GM19043 (cell line): Measurements from ENCODE around the gene KLHL1.

Experiments
- ATAC-seq: cut with Tn5 transposase; IDR thresholded peaks from one replicate; pipeline ENCODE4 v1.9.1; 2021; ENCODE audit warnings: low read depth; ENCODE audit not compliant: unreplicated experiment

Gene KLHL1

GRCh38 chr13:70016116-70016515 is 92.1 kb downstream of the KLHL1 start:
- no peak for ATAC-seq

- ATAC-seq: no peak
Measured at GRCh38 chr13:70014337-70014736, 93.9 kb downstream of the KLHL1 start.

GRCh38 chr13:69999875-70000274 is 108.4 kb downstream of the KLHL1 start:
- no peak for ATAC-seq

GRCh38 chr13:69997061-69997460 is 111.2 kb downstream of the KLHL1 start:
- no peak for ATAC-seq

- no peak for ATAC-seq
Measured at GRCh38 chr13:69980799-69981198, 127.5 kb downstream of the KLHL1 start.

GRCh38 chr13:69975496-69975895 is 132.8 kb downstream of the KLHL1 start:
- no peak for ATAC-seq

GRCh38 chr13:69970520-69970919 is 137.7 kb downstream of the KLHL1 start:
- no peak for ATAC-seq

- no peak for ATAC-seq
Measured at GRCh38 chr13:69959046-69959445, 149.2 kb downstream of the KLHL1 start.

- no peak for ATAC-seq
Measured at GRCh38 chr13:69956839-69957238, 151.4 kb downstream of the KLHL1 start.

GRCh38 chr13:69956349-69956748 is 151.9 kb downstream of the KLHL1 start:
- ATAC-seq: no peak

- no peak for ATAC-seq
Measured at GRCh38 chr13:69955271-69955670, 153.0 kb downstream of the KLHL1 start.

GRCh38 chr13:69951412-69951811 is 156.8 kb downstream of the KLHL1 start:
- ATAC-seq: no peak

GRCh38 chr13:69950160-69950559 is 158.1 kb downstream of the KLHL1 start:
- ATAC-seq: no peak

- ATAC-seq: peak; percentile 98
Measured at GRCh38 chr13:69948016-69948415, 160.2 kb downstream of the KLHL1 start.

- no peak for ATAC-seq
Measured at GRCh38 chr13:69947582-69947981, 160.7 kb downstream of the KLHL1 start.

GRCh38 chr13:69946511-69946910 is 161.7 kb downstream of the KLHL1 start:
- ATAC-seq: no peak

- ATAC-seq: no peak
Measured at GRCh38 chr13:69935043-69935442, 173.2 kb downstream of the KLHL1 start.

- no peak for ATAC-seq
Measured at GRCh38 chr13:69928262-69928661, 180.0 kb downstream of the KLHL1 start.

- ATAC-seq: no peak
Measured at GRCh38 chr13:69921156-69921555, 187.1 kb downstream of the KLHL1 start.

- no peak for ATAC-seq
Measured at GRCh38 chr13:69912630-69913029, 195.6 kb downstream of the KLHL1 start.

- no peak for ATAC-seq
Measured at GRCh38 chr13:69910800-69911199, 197.5 kb downstream of the KLHL1 start.

- ATAC-seq: no peak
Measured at GRCh38 chr13:69904784-69905183, 203.5 kb downstream of the KLHL1 start.

GRCh38 chr13:69903081-69903480 is 205.2 kb downstream of the KLHL1 start:
- ATAC-seq: no peak
